ENCODE results near the gene PPHLN1. TPM values are rescaled to one million over a fixed set of nuclear protein-coding genes. Genes with fewer than 3 reads are reported as not detected.

Gene PPHLN1
- total RNA-seq, 2 experiments from 2014 or later, result 79.9 to 81.3 TPM

GRCh38 chr12:42474391-42474790 lies 148.4 kb downstream of the PPHLN1 start:
- intact Hi-C loops (cut with micrococcal nuclease), result no loop called here
- no peak overlapping the region for H3K4me3 Mint-ChIP-seq
- H3K36me3 Mint-ChIP-seq, result no peaks in the 10 kb centered on the region
- no peak for DNase-seq
- CTCF ChIA-PET, result interaction anchor here (1.0 kb wide), 1 partner anchor 8 kb away, joined by 5 read pairs; no protein-coding TSS in a partner anchor
- H3K9me3 Mint-ChIP-seq, result no peaks in the 10 kb centered on the region
- peaks cover 38% of the 10 kb centered on the region for H3K27me3 Mint-ChIP-seq
- H3K27ac Mint-ChIP-seq, result no peak overlapping the region
- H3K4me1 Mint-ChIP-seq (ENCODE audit: low read depth), result peaks cover 1% of the 10 kb centered on the region
- POLR2A ChIA-PET, result no interaction called here

- H3K4me1 Mint-ChIP-seq (ENCODE audit: low read depth), result no peaks in the 10 kb centered on the region
- no peaks in the 10 kb centered on the region for H3K9me3 Mint-ChIP-seq
- no peaks in the 10 kb centered on the region for H3K36me3 Mint-ChIP-seq
- H3K4me3 Mint-ChIP-seq, result no peak overlapping the region
- H3K27ac Mint-ChIP-seq, result no peak overlapping the region
- intact Hi-C loops (cut with micrococcal nuclease), result no loop called here
- peaks cover 37% of the 10 kb centered on the region for H3K27me3 Mint-ChIP-seq
- ChIA-PET CTCF (no interaction called here), POLR2A (no interaction called here)
- no peak for DNase-seq
Measured at GRCh38 chr12:42475106-42475505, 149.1 kb downstream of the PPHLN1 start.

- no peak overlapping the region for H3K4me3 Mint-ChIP-seq
- peaks cover 8% of the 10 kb centered on the region for H3K4me1 Mint-ChIP-seq (ENCODE audit: low read depth)
- no peaks in the 10 kb centered on the region for H3K9me3 Mint-ChIP-seq
- H3K36me3 Mint-ChIP-seq, result no peaks in the 10 kb centered on the region
- intact Hi-C loops (cut with micrococcal nuclease), result no loop called here
- no peak for DNase-seq
- ChIA-PET POLR2A (no interaction called here), CTCF (interaction anchor here (1.4 kb wide), 1 partner anchor 91 kb away, joined by 5 read pairs; no protein-coding TSS in a partner anchor)
- no peak overlapping the region for H3K27ac Mint-ChIP-seq
- peaks cover 50% of the 10 kb centered on the region for H3K27me3 Mint-ChIP-seq
Measured at GRCh38 chr12:42477941-42478340, 152.0 kb downstream of the PPHLN1 start.

GRCh38 chr12:42481368-42481767 lies 155.4 kb downstream of the PPHLN1 start:
- Mint-ChIP-seq H3K27ac (no peak overlapping the region), H3K4me3 (no peak overlapping the region), H3K4me1 (ENCODE audit: low read depth) (peaks cover 14% of the 10 kb centered on the region), H3K9me3 (no peaks in the 10 kb centered on the region), H3K36me3 (peaks cover 2% of the 10 kb centered on the region), H3K27me3 (peaks cover 63% of the 10 kb centered on the region)
- DNase-seq, result no peak
- intact Hi-C loops (cut with micrococcal nuclease), result loop anchor here (5.0 kb wide), 1 partner anchor 856 kb away; no protein-coding TSS in a partner anchor
- POLR2A ChIA-PET, result no interaction called here
- CTCF ChIA-PET, result interaction anchor here (1.2 kb wide), 1 partner anchor 31 kb away, joined by 3 read pairs; no protein-coding TSS in a partner anchor

GRCh38 chr12:42482041-42482747 lies 156.2 kb downstream of the PPHLN1 start:
- H3K4me3 Mint-ChIP-seq, result peak overlapping the region; percentile 24
- DNase-seq, result no peak
- H3K27me3 Mint-ChIP-seq, result peaks cover 60% of the 10 kb centered on the region
- ChIA-PET POLR2A (no interaction called here), CTCF (interaction anchor here (0.6 to 4.3 kb wide), 10 partner anchors 8 to 886 kb away, joined by 3 to 23 read pairs (median 4); no protein-coding TSS in a partner anchor)
- H3K36me3 Mint-ChIP-seq, result peaks cover 2% of the 10 kb centered on the region
- H3K4me1 Mint-ChIP-seq (ENCODE audit: low read depth), result peaks cover 14% of the 10 kb centered on the region
- intact Hi-C loops (cut with micrococcal nuclease), result loop anchor here (1.0 to 5.0 kb wide), 2 partner anchors 87 to 855 kb away; no protein-coding TSS in a partner anchor
- no peaks in the 10 kb centered on the region for H3K9me3 Mint-ChIP-seq
- H3K27ac Mint-ChIP-seq, result no peak overlapping the region

- peaks cover 2% of the 10 kb centered on the region for H3K36me3 Mint-ChIP-seq
- CTCF ChIA-PET, result interaction anchor here (0.6 to 4.3 kb wide), 15 partner anchors 8 to 1400 kb away, joined by 3 to 23 read pairs (median 4); no protein-coding TSS in a partner anchor
- peaks cover 59% of the 10 kb centered on the region for H3K27me3 Mint-ChIP-seq
- DNase-seq, result peak; percentile 54
- H3K9me3 Mint-ChIP-seq, result no peaks in the 10 kb centered on the region
- intact Hi-C loops (cut with micrococcal nuclease), result loop anchor here (1.0 to 5.0 kb wide), 2 partner anchors 86 to 854 kb away; no protein-coding TSS in a partner anchor
- no peak overlapping the region for H3K27ac Mint-ChIP-seq
- POLR2A ChIA-PET, result no interaction called here
- H3K4me3 Mint-ChIP-seq, result peak overlapping the region; percentile 70
- peaks cover 14% of the 10 kb centered on the region for H3K4me1 Mint-ChIP-seq (ENCODE audit: low read depth)
Measured at GRCh38 chr12:42482748-42483520, 157.0 kb downstream of the PPHLN1 start.

- Mint-ChIP-seq H3K9me3 (no peaks in the 10 kb centered on the region), H3K27ac (no peak overlapping the region), H3K4me3 (peak overlapping the region; percentile 76), H3K4me1 (ENCODE audit: low read depth) (peaks cover 14% of the 10 kb centered on the region), H3K27me3 (peaks cover 58% of the 10 kb centered on the region), H3K36me3 (peaks cover 2% of the 10 kb centered on the region)
- peak; percentile 18 for DNase-seq
- ChIA-PET CTCF (interaction anchor here (0.6 to 4.3 kb wide), 10 partner anchors 9 to 1400 kb away, joined by 3 to 23 read pairs (median 4); no protein-coding TSS in a partner anchor), POLR2A (no interaction called here)
- intact Hi-C loops (cut with micrococcal nuclease), result loop anchor here (5.0 kb wide), 1 partner anchor 854 kb away; no protein-coding TSS in a partner anchor
Measured at GRCh38 chr12:42483521-42483790, 157.5 kb downstream of the PPHLN1 start.

GRCh38 chr12:42484996-42485395 lies 159.0 kb downstream of the PPHLN1 start:
- peaks cover 14% of the 10 kb centered on the region for H3K4me1 Mint-ChIP-seq (ENCODE audit: low read depth)
- no peaks in the 10 kb centered on the region for H3K9me3 Mint-ChIP-seq
- ChIA-PET POLR2A (no interaction called here), CTCF (interaction anchor here (0.8 to 4.3 kb wide), 5 partner anchors 14 to 300 kb away, joined by 3 to 23 read pairs (median 3); no protein-coding TSS in a partner anchor)
- no peak for DNase-seq
- H3K27me3 Mint-ChIP-seq, result peaks cover 51% of the 10 kb centered on the region
- no peak overlapping the region for H3K4me3 Mint-ChIP-seq
- intact Hi-C loops (cut with micrococcal nuclease), result loop anchor here (5.0 kb wide), 1 partner anchor 852 kb away; no protein-coding TSS in a partner anchor
- H3K27ac Mint-ChIP-seq, result no peak overlapping the region
- H3K36me3 Mint-ChIP-seq, result peaks cover 2% of the 10 kb centered on the region

- Mint-ChIP-seq H3K27me3 (peaks cover 46% of the 10 kb centered on the region), H3K36me3 (peaks cover 2% of the 10 kb centered on the region), H3K4me3 (no peak overlapping the region), H3K27ac (no peak overlapping the region), H3K4me1 (ENCODE audit: low read depth) (peaks cover 14% of the 10 kb centered on the region), H3K9me3 (no peaks in the 10 kb centered on the region)
- intact Hi-C loops (cut with micrococcal nuclease), result no loop called here
- ChIA-PET POLR2A (no interaction called here), CTCF (interaction anchor here (4.3 kb wide), 1 partner anchor 84 kb away, joined by 23 read pairs; no protein-coding TSS in a partner anchor)
- DNase-seq, result no peak
Measured at GRCh38 chr12:42485823-42486222, 159.9 kb downstream of the PPHLN1 start.

GRCh38 chr12:42486407-42486806 lies 160.4 kb downstream of the PPHLN1 start:
- DNase-seq, result no peak
- peaks cover 2% of the 10 kb centered on the region for H3K36me3 Mint-ChIP-seq
- intact Hi-C loops (cut with micrococcal nuclease), result no loop called here
- H3K4me3 Mint-ChIP-seq, result no peak overlapping the region
- H3K4me1 Mint-ChIP-seq (ENCODE audit: low read depth), result peaks cover 14% of the 10 kb centered on the region
- no peaks in the 10 kb centered on the region for H3K9me3 Mint-ChIP-seq
- CTCF ChIA-PET, result interaction anchor here (4.3 kb wide), 1 partner anchor 83 kb away, joined by 23 read pairs; no protein-coding TSS in a partner anchor
- peaks cover 44% of the 10 kb centered on the region for H3K27me3 Mint-ChIP-seq
- no peak overlapping the region for H3K27ac Mint-ChIP-seq
- POLR2A ChIA-PET, result no interaction called here

- ChIA-PET CTCF (interaction anchor here (0.6 kb wide), 1 partner anchor 82 kb away, joined by 3 read pairs; no protein-coding TSS in a partner anchor), POLR2A (no interaction called here)
- DNase-seq, result no peak
- Mint-ChIP-seq H3K4me3 (no peak overlapping the region), H3K36me3 (no peaks in the 10 kb centered on the region), H3K4me1 (ENCODE audit: low read depth) (no peaks in the 10 kb centered on the region), H3K27ac (no peak overlapping the region), H3K27me3 (peaks cover 20% of the 10 kb centered on the region), H3K9me3 (no peaks in the 10 kb centered on the region)
- intact Hi-C loops (cut with micrococcal nuclease), result no loop called here
Measured at GRCh38 chr12:42490261-42490842, 164.4 kb downstream of the PPHLN1 start.
